Measurements from ENCODE around the gene WDFY2. TPM values are rescaled to one million over a fixed set of nuclear protein-coding genes. Genes with fewer than 3 reads are reported as not detected.
"Not testable (repeated sequence)": the region's sequence is repeated elsewhere in the genome, so short reads cannot be mapped to it uniquely, and the experiment has no call there.

The WDFY2 gene
- total and polyA plus RNA-seq, 11 donors: 2.0 to 12.6 (median 6.5) TPM

DNA sequence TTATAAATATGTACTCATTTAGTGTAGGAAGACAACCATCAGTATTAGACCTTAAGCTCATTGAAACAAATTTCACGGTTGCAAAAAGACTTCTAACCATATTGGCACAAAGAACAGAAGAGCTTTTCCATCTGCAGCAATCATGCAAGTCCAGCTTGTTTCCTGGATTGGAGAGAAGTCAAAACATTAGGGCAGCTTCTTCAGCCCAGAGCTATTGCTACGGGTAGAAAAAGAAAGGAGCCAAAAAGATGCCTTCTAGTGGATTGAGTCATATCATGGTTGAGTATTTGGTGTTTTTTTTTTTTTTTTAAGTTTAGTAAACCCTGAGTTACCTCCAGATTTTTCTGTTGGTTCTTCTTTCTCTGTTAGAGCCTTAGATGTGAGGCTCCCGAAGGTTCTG lies 99.8 kb downstream of the WDFY2 start:
- H3K9me3 ChIP-seq: no peaks in the 10 kb centered on the region
- ATAC-seq (no peak), DNase-seq (no peak)
- H3K27ac ChIP-seq: no peak overlapping the region
- intact Hi-C loops (cut with DNase I): no loop called here
- no peak for TF ChIP-seq POLR2A (IDR thresholded peaks at IDR 0.05)
- TF ChIP-seq CTCF (IDR thresholded peaks at IDR 0.05): no peak
- H3K4me3 ChIP-seq: no peak overlapping the region
- H3K27me3 ChIP-seq: no peaks in the 10 kb centered on the region
- H3K36me3 ChIP-seq: peaks cover 0 to 10% (median 0%) of the 10 kb centered on the region in 9 donors
- peaks cover 0 to 12% (median 0%) of the 10 kb centered on the region in 12 donors for H3K4me1 ChIP-seq
- 66 to 79% (median 71%) methylated on average over 3 of the region's 3 CpGs for WGBS, 4 donors

- H3K27ac ChIP-seq: no peak overlapping the region
- H3K9me3 ChIP-seq: no peaks in the 10 kb centered on the region
- 77 to 82% (median 79%) methylated on average over 5 of the region's 5 CpGs for WGBS, 4 donors
- peaks cover 0 to 13% (median 2%) of the 10 kb centered on the region in 12 donors for H3K4me1 ChIP-seq
- H3K27me3 ChIP-seq: no peaks in the 10 kb centered on the region
- intact Hi-C loops (cut with DNase I): no loop called here
- DNase-seq (peak in 2 of 5 donors; percentile 33 to 34), ATAC-seq (peak in 3 of 4 donors; percentile 70 to 72 (median 71))
- no peaks in the 10 kb centered on the region for H3K36me3 ChIP-seq
- TF ChIP-seq CTCF (IDR thresholded peaks at IDR 0.05) (no peak), POLR2A (IDR thresholded peaks at IDR 0.05) (no peak)
- H3K4me3 ChIP-seq: no peak overlapping the region
These were observed 103.9 kb downstream of the WDFY2 start for GRCh38 chr13:51687947-51688714.

- no peak overlapping the region for H3K4me3 ChIP-seq
- no peaks in the 10 kb centered on the region for H3K36me3 ChIP-seq
- peaks cover 0 to 11% (median 2%) of the 10 kb centered on the region in 12 donors for H3K4me1 ChIP-seq
- intact Hi-C loops (cut with DNase I): no loop called here
- H3K9me3 ChIP-seq: no peaks in the 10 kb centered on the region
- no peak for TF ChIP-seq CTCF (IDR thresholded peaks at IDR 0.05)
- no peak for TF ChIP-seq POLR2A (IDR thresholded peaks at IDR 0.05)
- no peak overlapping the region for H3K27ac ChIP-seq
- ATAC-seq (no peak), DNase-seq (no peak)
- WGBS, 4 donors: 80 to 86% (median 81%) methylated on average over 8 of the region's 8 CpGs
- H3K27me3 ChIP-seq: no peaks in the 10 kb centered on the region
These were observed 104.8 kb downstream of the WDFY2 start for GRCh38 chr13:51688937-51689662.

DNA sequence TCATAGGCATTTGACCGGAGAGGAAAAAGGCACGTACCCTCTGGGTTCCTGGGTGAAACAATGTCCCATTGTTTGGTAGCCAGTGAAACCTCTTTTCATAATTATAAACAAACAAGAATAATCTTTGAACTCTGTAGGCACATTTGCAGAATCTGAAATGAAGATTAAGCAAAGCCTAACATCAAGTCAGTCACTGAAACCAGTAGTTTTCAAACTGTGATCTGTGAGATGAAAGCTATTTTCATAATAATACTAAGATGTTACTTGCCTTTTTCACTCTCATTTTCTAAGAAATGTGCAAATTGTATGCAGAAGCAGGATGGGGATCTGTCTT lies 105.4 kb downstream of the WDFY2 start:
- intact Hi-C loops (cut with DNase I): no loop called here
- H3K4me3 ChIP-seq: no peak overlapping the region
- no peaks in the 10 kb centered on the region for H3K36me3 ChIP-seq
- TF ChIP-seq CTCF (IDR thresholded peaks at IDR 0.05): no peak
- TF ChIP-seq POLR2A (IDR thresholded peaks at IDR 0.05): no peak
- no peaks in the 10 kb centered on the region for H3K27me3 ChIP-seq
- ATAC-seq: no peak
- no peaks in the 10 kb centered on the region for H3K9me3 ChIP-seq
- peaks cover 0 to 11% (median 2%) of the 10 kb centered on the region in 12 donors for H3K4me1 ChIP-seq
- WGBS, 4 donors: 46 to 69% (median 62%) methylated on average over 2 of the region's 2 CpGs
- no peak overlapping the region for H3K27ac ChIP-seq
- DNase-seq: no peak

GRCh38 chr13:51695677-51696076 lies 111.4 kb downstream of the WDFY2 start:
- intact Hi-C loops (cut with DNase I); H3K9me3 ChIP-seq; H3K4me3 ChIP-seq; H3K27ac ChIP-seq; H3K27me3 ChIP-seq; H3K36me3 ChIP-seq; ATAC-seq; DNase-seq: not testable (repeated sequence)
- WGBS, 4 donors: 90 to 100% (median 92%) methylated on average over 5 to 8 of the region's 8 CpGs
- peaks cover 0 to 15% (median 0%) of the 10 kb centered on the region in 12 donors for H3K4me1 ChIP-seq
